H1 (cell line): Measurements from ENCODE around the gene MYBPC1. TPM values are rescaled to one million over a fixed set of nuclear protein-coding genes. Genes with fewer than 3 reads are reported as not detected.

Experiments used
- CTCF ChIA-PET: fragments of 300-600 bp; sonication (Branson Sonifier 250); formaldehyde crosslinking; loops from one replicate; lab custom pipeline; 2021; ENCODE audit not compliant: partially characterized antibody; lab: Charles Lee
- POLR2A ChIA-PET: fragments of 300-600 bp; sonication (Branson Sonifier 250); formaldehyde crosslinking; loops from one replicate; lab custom pipeline; 2021; ENCODE audit warnings: inconsistent platforms; ENCODE audit not compliant: partially characterized antibody; lab: Charles Lee
- DNase-seq, 2 experiments: peaks; one replicate each; pipeline versions ENCODE4 v3.0.0 to v3.0.0-alpha.2; 2010 to 2022; ENCODE audit warnings: low spot score in 2 of 2, low read depth in 1 of 2, mixed read lengths in 1 of 2
- FAIRE-seq: peaks from 2 replicates; lab custom pipeline; 2011; peaks lifted over from hg19 to GRCh38; lab: Jason Lieb, UNC
- H2AFZ ChIP-seq: 2 replicates; pipeline ENCODE4 v1.8.1; 2012; ENCODE audit warnings: low read length, inconsistent platforms
- H2AK5ac ChIP-seq: 2 replicates; pipeline ENCODE4 v1.6.1; 2013; ENCODE audit warnings: low read depth, low read length
- H2BK120ac ChIP-seq: replicated peaks from 2 replicates; pipeline ENCODE3; 2013; ENCODE audit warnings: low read depth, low read length, inconsistent platforms
- H2BK12ac ChIP-seq: 2 replicates; pipeline ENCODE4 v1.6.1; 2013; ENCODE audit warnings: low read depth, low read length
- H2BK15ac ChIP-seq: 2 replicates; pipeline ENCODE4 v1.6.1; 2013; ENCODE audit warnings: low read length
- H2BK20ac ChIP-seq: 2 replicates; pipeline ENCODE4 v1.6.1; 2013; ENCODE audit warnings: low read length
- H2BK5ac ChIP-seq: 2 replicates; pipeline ENCODE4 v1.6.1; 2013; ENCODE audit warnings: low read depth, low read length
- H3K14ac ChIP-seq: 2 replicates; pipeline ENCODE4 v1.6.1; 2013; ENCODE audit warnings: inconsistent platforms; ENCODE audit not compliant: insufficient read length
- H3K18ac ChIP-seq: 2 replicates; pipeline ENCODE4 v1.6.1; 2013; ENCODE audit warnings: low read length; ENCODE audit errors: extremely low read depth
- H3K23ac ChIP-seq: 2 replicates; pipeline ENCODE4 v1.6.1; 2013; ENCODE audit warnings: inconsistent platforms; ENCODE audit not compliant: insufficient read length
- H3K23me2 ChIP-seq: 2 replicates; pipeline ENCODE4 v1.6.1; 2013; ENCODE audit warnings: low read depth, low read length
- H3K27ac ChIP-seq: 2 replicates; pipeline ENCODE4 v1.6.1; 2011; ENCODE audit warnings: low read depth, low read length, inconsistent platforms
- H3K27me3 ChIP-seq, 4 experiments: replicated peaks in 1 of 4; 1 replicate in 1 of 4; 2 replicates in 3 of 4; pipeline versions ENCODE4 v1.6.1 to v1.8.1; 2011 to 2013; ENCODE audit warnings: low read length in 3 of 4, mild to moderate bottlenecking in 3 of 4, inconsistent platforms in 2 of 4, mixed read lengths in 2 of 4, moderate library complexity in 1 of 4; ENCODE audit not compliant: control insufficient read depth in 3 of 4, insufficient read depth in 3 of 4; ENCODE audit errors: extremely low read depth in 1 of 4
- H3K36me3 ChIP-seq, 4 experiments: 2 replicates each; pipeline versions ENCODE4 v1.6.1 to v1.8.1; 2011 to 2013; ENCODE audit warnings: mild to moderate bottlenecking in 4 of 4, low read length in 3 of 4, moderate library complexity in 2 of 4, control low read depth in 1 of 4, inconsistent platforms in 1 of 4; ENCODE audit not compliant: insufficient read depth in 4 of 4, control insufficient read depth in 2 of 4
- H3K4ac ChIP-seq: replicated peaks from 2 replicates; pipeline ENCODE3; 2013; ENCODE audit warnings: low read length, low read depth, mixed read lengths, inconsistent platforms; ENCODE audit not compliant: insufficient read length
- H3K4me1 ChIP-seq, 4 experiments: replicated peaks in 1 of 4; 1 replicate in 1 of 4; 2 replicates in 3 of 4; pipeline versions ENCODE4 v1.6.1 to v1.8.1; 2011 to 2013; ENCODE audit warnings: low read length in 3 of 4, inconsistent platforms in 2 of 4, mixed read lengths in 1 of 4; ENCODE audit not compliant: insufficient read depth in 4 of 4, control insufficient read depth in 3 of 4
- H3K4me2 ChIP-seq, 2 experiments: 2 replicates each; pipeline versions ENCODE4 v1.6.1 to v1.8.1; 2011 to 2013; ENCODE audit warnings: low read depth in 2 of 2, low read length in 2 of 2, control low read depth in 1 of 2, inconsistent platforms in 1 of 2, mild to moderate bottlenecking in 1 of 2; ENCODE audit not compliant: insufficient read depth in 1 of 2
- H3K4me3 ChIP-seq, 4 experiments: fragments of 200-600, 300-600 bp in 1 of 4; sonication (generic), shearing (Covaris generic), sonication (Bioruptor Twin) in 1 of 4; 2 replicates each; pipeline versions ENCODE4 v1.5.1 to v1.8.1; 2011 to 2016; ENCODE audit warnings: low read length in 4 of 4, low read depth in 3 of 4, control low read depth in 2 of 4, inconsistent platforms in 2 of 4, mild to moderate bottlenecking in 2 of 4, mixed read lengths in 1 of 4, moderate library complexity in 1 of 4; ENCODE audit not compliant: insufficient read depth in 2 of 4; ENCODE audit errors: extremely low read depth in 1 of 4
- H3K56ac ChIP-seq: replicated peaks from 2 replicates; pipeline ENCODE3; 2013; ENCODE audit warnings: low read depth, mild to moderate bottlenecking, mixed read lengths, low read length, inconsistent platforms; ENCODE audit not compliant: insufficient read length
- H3K79me1 ChIP-seq: 2 replicates; pipeline ENCODE4 v1.6.1; 2013; ENCODE audit warnings: low read depth, low read length, control low read depth
- H3K79me2 ChIP-seq, 2 experiments: 2 replicates each; pipeline versions ENCODE4 v1.6.1 to v1.8.1; 2012 to 2013; ENCODE audit warnings: low read length in 2 of 2, mild to moderate bottlenecking in 2 of 2, inconsistent platforms in 1 of 2; ENCODE audit not compliant: insufficient read depth in 2 of 2, control insufficient read depth in 1 of 2
- H3K9ac ChIP-seq, 4 experiments: replicated peaks in 1 of 4; 1 replicate in 1 of 4; 2 replicates in 3 of 4; pipeline versions ENCODE4 v1.6.1 to v1.8.1; 2011 to 2013; ENCODE audit warnings: low read depth in 3 of 4, low read length in 3 of 4, control low read depth in 2 of 4, mild to moderate bottlenecking in 2 of 4, moderate library complexity in 2 of 4, inconsistent platforms in 1 of 4; ENCODE audit errors: extremely low read depth in 1 of 4
- H3K9me3 ChIP-seq, 2 experiments: 2 replicates each; pipeline versions ENCODE4 v1.6.1 to v1.8.1; 2012 to 2013; ENCODE audit warnings: mild to moderate bottlenecking in 2 of 2, moderate library complexity in 2 of 2, control low read depth in 1 of 2, inconsistent platforms in 1 of 2, low read depth in 1 of 2, low read length in 1 of 2, mixed read lengths in 1 of 2; ENCODE audit not compliant: insufficient read depth in 2 of 2
- H4K20me1 ChIP-seq, 2 experiments: replicated peaks in 1 of 2; 2 replicates each; pipeline versions ENCODE3 to v1.8.1; 2011 to 2013; ENCODE audit warnings: inconsistent platforms in 2 of 2, low read length in 2 of 2, mild to moderate bottlenecking in 1 of 2; ENCODE audit not compliant: insufficient read depth in 2 of 2, control insufficient read depth in 1 of 2
- H4K5ac ChIP-seq: 2 replicates; pipeline ENCODE4 v1.6.1; 2013; ENCODE audit warnings: low read length, low read depth, mixed read lengths, inconsistent platforms; ENCODE audit not compliant: insufficient read length
- H4K8ac ChIP-seq: 2 replicates; pipeline ENCODE4 v1.8.0; 2013; ENCODE audit warnings: mild to moderate bottlenecking, moderate library complexity, low read length, inconsistent platforms; ENCODE audit not compliant: insufficient read depth; ENCODE audit errors: extremely low read depth
- H4K91ac ChIP-seq: replicated peaks from 2 replicates; pipeline ENCODE3; 2013; ENCODE audit warnings: low read length, mixed read lengths, inconsistent platforms; ENCODE audit not compliant: insufficient read length
- BCL11A ChIP-seq, 2 experiments: IDR thresholded peaks; one replicate each; pipeline ENCODE4 v1.6.1; 2011; ENCODE audit warnings: low read depth in 2 of 2, low read length in 2 of 2, mild to moderate bottlenecking in 2 of 2
- CBX5 ChIP-seq: fragments of 300-800, 300-1000 bp; sonication (generic); IDR thresholded peaks from 2 replicates; pipeline ENCODE4 v1.7.1; 2016; ENCODE audit warnings: antibody characterized with exemption, low read length, low read depth
- JUN ChIP-seq: IDR thresholded peaks from 2 replicates; pipeline ENCODE4 v1.6.1; 2011; ENCODE audit warnings: low read depth, mild to moderate bottlenecking, improper control_type of control experiment, low read length
- KDM5A ChIP-seq: fragments of 200-600 bp; IDR thresholded peaks from 2 replicates; pipeline ENCODE4 v1.7.1; 2012; ENCODE audit warnings: mild to moderate bottlenecking, low read length, inconsistent platforms, mixed read lengths
- PHF8 ChIP-seq: fragments of 200-600 bp; sonication (generic); conservative IDR thresholded peaks from 2 replicates; pipeline ENCODE4 v1.7.1; 2012; ENCODE audit warnings: low read depth, mild to moderate bottlenecking, inconsistent platforms, low read length, moderate library complexity
- TBP ChIP-seq: IDR thresholded peaks from 2 replicates; pipeline ENCODE4 v1.6.1; 2011; ENCODE audit warnings: low read depth, low read length, improper control_type of control experiment
- TCF12 ChIP-seq: IDR thresholded peaks from 2 replicates; pipeline ENCODE4 v1.6.1; 2011; ENCODE audit warnings: low read depth, mild to moderate bottlenecking, low read length
- WGBS, 2 experiments: shearing (Covaris generic) in 1 of 2; methylation state at CpG; one replicate each; pipeline versions ENCODE4 v1.1.6 to v1.1.7; 2013 to 2015; ENCODE audit warnings: low lambda C conversion rate in 2 of 2, mixed read lengths in 2 of 2, inconsistent platforms in 1 of 2, low coverage in 1 of 2, missing lambda C conversion rate in 1 of 2; ENCODE audit not compliant: insufficient replicate concordance in 2 of 2, insufficient coverage in 1 of 2, insufficient read length in 1 of 2; ENCODE audit errors: extremely low coverage in 1 of 2, missing lambda C conversion rate in 1 of 2; 5-methylcytosine and 5-hydroxymethylcytosine counted together
- polyA plus RNA-seq, 7 experiments: library from polyadenylated mRNA; depleted of rRNA in 3 of 7; stranded (reverse) in 5 of 7; unstranded in 2 of 7; fragments of >200 nt in 5 of 7; fragments of 200-250 nt in 2 of 7; gene quantifications; 1 replicate in 5 of 7; 2 replicates in 1 of 7; 4 replicates in 1 of 7; pipeline versions ENCODE4 v1.2.1 to v1.2.3, GENCODE V29; 2011 to 2013; ENCODE audit warnings: missing spikeins in 2 of 7, mixed read lengths in 2 of 7
- total RNA-seq: library from RNA; stranded (reverse); fragmentation: NEBNext Ultra II Directional; extraction: Animal tissue kit (Norgen Biotek cat#: 25700); gene quantifications from 2 replicates; pipeline ENCODE4 v1.2.1, GENCODE V29; 2021
- TF ChIP-seq, protein P1 (sequence below): IDR thresholded peaks from 2 replicates; pipeline ENCODE4 v1.6.1; 2011; ENCODE audit warnings: low read length, improper control_type of control experiment

Gene MYBPC1
- total and polyA plus RNA-seq, 2 of the 8 experiments (the other 6 are each of a cell fraction or from before 2014, with no cell fraction given): not detected

DNA sequence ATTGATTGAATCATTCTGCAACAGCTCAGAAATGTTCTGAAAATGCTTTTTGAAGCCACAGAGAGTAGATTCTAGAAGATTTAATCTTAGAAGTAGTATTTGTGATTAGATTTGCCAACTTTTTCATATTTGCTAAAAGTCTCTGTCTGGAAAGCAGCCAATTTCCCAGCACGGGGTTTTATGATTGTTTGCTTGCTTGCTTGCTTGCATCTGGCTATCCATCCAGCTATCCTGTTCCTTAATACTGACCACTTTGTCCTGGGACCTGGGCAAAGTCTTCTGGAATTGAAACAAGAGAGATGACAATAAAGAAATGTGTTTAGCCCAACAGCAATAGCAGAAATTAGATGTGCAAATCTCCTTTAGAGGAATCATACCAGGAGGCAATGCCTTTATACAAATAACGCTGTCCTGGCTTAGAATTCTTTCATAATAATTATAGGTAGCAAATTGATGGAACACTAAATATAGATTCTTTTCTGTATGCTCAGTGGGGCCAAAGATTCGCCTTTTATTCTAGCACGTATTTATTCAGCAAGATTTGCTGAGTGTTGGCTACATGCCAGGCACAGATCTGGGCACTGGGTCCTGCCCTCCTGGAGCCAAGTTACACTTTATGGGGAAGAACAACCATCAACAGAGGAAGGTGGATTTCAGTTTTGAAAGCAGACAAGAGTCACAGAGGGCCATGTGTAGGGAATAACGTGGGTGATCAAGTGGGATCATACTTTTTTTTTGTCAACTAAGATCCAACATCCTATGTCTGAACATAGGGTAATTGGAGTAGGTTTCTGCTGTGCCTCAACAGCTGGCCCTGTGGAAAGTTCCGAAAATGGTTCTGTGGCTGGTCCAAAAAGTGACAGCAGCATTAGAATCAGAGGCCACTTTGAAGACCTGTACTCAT lies 25.3 kb downstream of the MYBPC1 start:
- H3K27me3 ChIP-seq: no peaks in the 10 kb centered on the region
- H2BK12ac ChIP-seq: no peak overlapping the region
- no peak overlapping the region for H3K4me3 ChIP-seq
- H3K4ac ChIP-seq: no peak overlapping the region
- DNase-seq: no peak
- H3K23me2 ChIP-seq: no peaks in the 10 kb centered on the region
- TF ChIP-seq BCL11A (IDR thresholded peaks at IDR 0.05; ENCODE audit: low read depth in 2 of 2, low read length in 2 of 2) (no peak), PHF8 (no peak), KDM5A (no peak), CBX5 (no peak), TBP (no peak), TCF12 (no peak), JUN (no peak)
- TF ChIP-seq, protein P1, sequence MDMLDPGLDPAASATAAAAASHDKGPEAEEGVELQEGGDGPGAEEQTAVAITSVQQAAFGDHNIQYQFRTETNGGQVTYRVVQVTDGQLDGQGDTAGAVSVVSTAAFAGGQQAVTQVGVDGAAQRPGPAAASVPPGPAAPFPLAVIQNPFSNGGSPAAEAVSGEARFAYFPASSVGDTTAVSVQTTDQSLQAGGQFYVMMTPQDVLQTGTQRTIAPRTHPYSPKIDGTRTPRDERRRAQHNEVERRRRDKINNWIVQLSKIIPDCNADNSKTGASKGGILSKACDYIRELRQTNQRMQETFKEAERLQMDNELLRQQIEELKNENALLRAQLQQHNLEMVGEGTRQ: no peak
- H3K23ac ChIP-seq: no peak overlapping the region
- no peaks in the 10 kb centered on the region for H3K4me1 ChIP-seq
- H2AFZ ChIP-seq: no peak overlapping the region
- no peak for FAIRE-seq
- no peak overlapping the region for H2BK120ac ChIP-seq
- no peak overlapping the region for H3K4me2 ChIP-seq
- no peak overlapping the region for H3K14ac ChIP-seq
- no peaks in the 10 kb centered on the region for H3K79me2 ChIP-seq
- no peak overlapping the region for H3K9ac ChIP-seq
- no peaks in the 10 kb centered on the region for H3K9me3 ChIP-seq
- ChIA-PET CTCF (no interaction called here), POLR2A (no interaction called here)
- H2BK15ac ChIP-seq: no peak overlapping the region
- H3K79me1 ChIP-seq: no peaks in the 10 kb centered on the region
- no peak overlapping the region for H4K8ac ChIP-seq
- H2AK5ac ChIP-seq: no peak overlapping the region
- no peak overlapping the region for H2BK20ac ChIP-seq
- H4K20me1 ChIP-seq: no peaks in the 10 kb centered on the region
- 86% methylated on average over 6 of the region's 6 CpGs; no CpG with 5 or more reads in 1 of the 2 experiments for WGBS, 2 experiments
- no peak overlapping the region for H3K27ac ChIP-seq
- no peak overlapping the region for H4K5ac ChIP-seq
- H3K56ac ChIP-seq: no peak overlapping the region
- no peak overlapping the region for H4K91ac ChIP-seq
- no peak overlapping the region for H3K18ac ChIP-seq
- H2BK5ac ChIP-seq: no peak overlapping the region
- H3K36me3 ChIP-seq: no peaks in the 10 kb centered on the region
